Astrocyte of the spinal cord (primary cell): ENCODE data around the gene SLC22A3.

Experiments
- DNase-seq: peaks from one replicate; pipeline ENCODE4 v3.0.0; 2011; ENCODE audit warnings: low read depth, low spot score
- H3K4me3 ChIP-seq: 2 replicates; pipeline ENCODE4 v1.5.1; 2011; ENCODE audit warnings: low read depth, mild to moderate bottlenecking, low read length, moderate library complexity
- CTCF ChIP-seq: IDR thresholded peaks from 2 replicates; pipeline ENCODE4 v1.5.1; 2012; ENCODE audit warnings: low read depth, mild to moderate bottlenecking, low read length, inconsistent platforms
- in situ Hi-C: cut with HindIII; loops from 2 replicates; pipeline ENCODE4 v1.10.0; 2017; ENCODE audit warnings: low sequenced_read_pairs

Gene SLC22A3

GRCh38 chr6:160321729-160322505 is 26.3 kb upstream of the SLC22A3 start:
- no peak for DNase-seq
- in situ Hi-C loops: no loop called here
- TF ChIP-seq CTCF: no peak

GRCh38 chr6:160327981-160328380 is 20.2 kb upstream of the SLC22A3 start:
- TF ChIP-seq CTCF: no peak
- in situ Hi-C loops: no loop called here
- no peak for DNase-seq
- no peak overlapping the region for H3K4me3 ChIP-seq

More at GRCh38 chr6:160321729-160322505, 26.3 kb upstream of the SLC22A3 start:
- no peak overlapping the region for H3K4me3 ChIP-seq

- DNase-seq: no peak
- in situ Hi-C loops: no loop called here
- TF ChIP-seq CTCF: no peak
- no peak overlapping the region for H3K4me3 ChIP-seq
Measured at GRCh38 chr6:160328447-160328846, 19.7 kb upstream of the SLC22A3 start.

- no peak for TF ChIP-seq CTCF
- in situ Hi-C loops: no loop called here
- H3K4me3 ChIP-seq: no peak overlapping the region
- DNase-seq: no peak
Measured at GRCh38 chr6:160329188-160329587, 19.0 kb upstream of the SLC22A3 start.

GRCh38 chr6:160330619-160331018 is 17.6 kb upstream of the SLC22A3 start:
- DNase-seq: no peak
- in situ Hi-C loops: no loop called here
- H3K4me3 ChIP-seq: no peak overlapping the region
- TF ChIP-seq CTCF: no peak

GRCh38 chr6:160331204-160331603 is 17.0 kb upstream of the SLC22A3 start:
- in situ Hi-C loops: no loop called here
- H3K4me3 ChIP-seq: no peak overlapping the region
- DNase-seq: no peak

More at GRCh38 chr6:160331204-160331603, 17.0 kb upstream of the SLC22A3 start:
- no peak for TF ChIP-seq CTCF
